Measurements from ENCODE around the gene CDK5R2.

CDK5R2 gene

DNA sequence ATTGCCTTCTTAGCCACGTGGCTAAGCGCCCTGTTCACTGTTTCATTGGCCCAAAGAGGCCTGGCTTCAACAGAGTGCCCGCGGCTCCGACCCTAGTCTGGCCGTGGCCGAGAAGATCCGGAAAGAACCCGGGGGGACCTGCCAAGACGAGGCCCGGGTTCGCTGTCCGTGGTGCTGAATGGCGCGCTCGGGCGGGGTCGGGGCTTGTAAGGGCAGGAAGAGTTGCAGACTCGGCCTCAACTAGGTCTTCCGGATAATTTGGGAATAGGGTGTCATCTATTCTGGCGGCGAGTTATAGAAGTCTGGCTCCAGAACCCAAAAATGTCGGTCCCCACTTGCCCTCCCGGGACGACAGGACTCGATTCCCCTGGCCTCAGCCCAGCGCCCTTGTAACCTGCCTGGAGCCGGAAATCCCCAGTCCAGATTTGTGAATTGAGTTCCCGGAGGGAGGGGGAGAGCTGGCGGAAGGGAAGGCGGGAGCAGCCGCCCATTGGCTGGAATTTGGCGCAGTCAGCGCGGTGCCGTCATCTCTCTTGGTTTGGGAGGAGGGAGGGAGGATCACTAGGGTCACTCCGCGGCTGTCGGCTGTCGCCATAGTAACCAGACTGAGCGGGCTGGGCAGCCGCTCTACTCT, 3.5 kb downstream of the CDK5R2 start:
- FAIRE-seq = no peak

DNA sequence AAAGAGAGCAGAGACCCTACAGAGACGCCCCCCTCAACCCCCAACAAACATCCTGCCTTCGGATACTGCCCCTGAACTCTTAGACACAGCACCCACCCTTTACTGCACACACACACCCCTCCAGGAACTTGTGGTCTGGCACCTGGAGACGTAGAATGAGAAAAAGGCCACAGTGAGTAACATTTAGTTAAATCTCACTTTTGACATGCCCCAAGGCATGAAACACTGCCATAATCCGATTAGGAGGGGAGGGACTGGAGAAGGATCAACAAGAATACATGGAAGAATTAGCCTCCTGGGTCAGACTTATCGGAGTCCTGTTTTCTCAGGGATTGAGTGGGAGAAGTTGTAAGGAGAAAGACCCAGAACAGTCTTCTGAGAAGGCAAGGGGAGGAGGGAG, 4.1 kb downstream of the CDK5R2 start:
- no peak for FAIRE-seq

DNA sequence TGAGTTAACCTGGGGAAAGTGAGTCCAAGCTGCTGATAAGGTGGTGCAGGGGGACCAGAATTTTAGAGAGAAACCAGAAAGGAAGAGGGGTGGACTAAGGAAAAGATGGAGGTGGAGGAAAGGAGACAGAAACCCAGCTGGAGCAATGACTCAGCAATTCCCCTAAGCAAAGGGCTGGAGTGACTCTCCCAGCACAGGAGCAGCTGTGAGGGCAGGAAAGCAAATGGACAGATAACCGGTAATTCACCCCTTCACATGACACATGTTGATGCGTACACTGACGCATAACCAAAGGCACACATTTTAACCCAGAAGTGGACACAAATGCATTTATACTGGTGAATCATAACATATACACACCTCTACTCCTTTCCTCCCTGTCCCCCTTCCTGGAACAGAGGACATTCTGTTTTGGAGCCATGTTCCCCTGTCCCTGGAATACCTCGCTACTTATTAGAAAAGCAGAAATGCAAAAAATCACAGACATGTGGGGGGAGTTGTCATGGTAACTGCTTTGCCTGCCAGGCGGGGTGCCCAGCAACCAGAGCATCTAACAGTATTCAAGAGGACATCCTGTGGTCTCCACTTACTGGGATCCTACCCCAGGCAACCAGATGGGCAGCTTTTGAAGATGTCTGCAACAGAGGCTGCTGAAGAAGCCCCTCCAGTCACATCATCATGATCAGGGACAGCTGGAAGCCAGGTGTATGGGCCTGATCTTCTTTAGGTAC, 4.7 kb downstream of the CDK5R2 start:
- no peak for FAIRE-seq

DNA sequence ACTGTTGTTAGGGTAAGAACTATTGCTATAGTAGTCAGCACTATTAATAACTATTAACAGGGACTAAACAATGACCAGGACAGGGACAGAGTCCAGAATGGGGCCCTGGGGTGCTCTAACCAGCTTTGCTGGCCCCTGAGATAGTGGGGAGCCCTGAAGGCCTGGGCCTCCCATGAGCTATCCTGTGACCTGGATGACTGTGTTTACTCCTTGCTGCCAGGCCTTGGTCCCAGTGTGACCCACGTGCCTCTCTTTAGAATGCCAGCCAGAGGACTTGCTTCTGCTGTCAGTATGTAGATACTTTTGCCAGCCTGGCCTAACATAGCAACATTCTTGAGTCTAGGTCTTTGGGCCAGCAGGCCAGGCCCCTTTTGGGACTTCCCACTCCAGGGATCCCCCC, 11.4 kb downstream of the CDK5R2 start:
- no peak for FAIRE-seq

DNA sequence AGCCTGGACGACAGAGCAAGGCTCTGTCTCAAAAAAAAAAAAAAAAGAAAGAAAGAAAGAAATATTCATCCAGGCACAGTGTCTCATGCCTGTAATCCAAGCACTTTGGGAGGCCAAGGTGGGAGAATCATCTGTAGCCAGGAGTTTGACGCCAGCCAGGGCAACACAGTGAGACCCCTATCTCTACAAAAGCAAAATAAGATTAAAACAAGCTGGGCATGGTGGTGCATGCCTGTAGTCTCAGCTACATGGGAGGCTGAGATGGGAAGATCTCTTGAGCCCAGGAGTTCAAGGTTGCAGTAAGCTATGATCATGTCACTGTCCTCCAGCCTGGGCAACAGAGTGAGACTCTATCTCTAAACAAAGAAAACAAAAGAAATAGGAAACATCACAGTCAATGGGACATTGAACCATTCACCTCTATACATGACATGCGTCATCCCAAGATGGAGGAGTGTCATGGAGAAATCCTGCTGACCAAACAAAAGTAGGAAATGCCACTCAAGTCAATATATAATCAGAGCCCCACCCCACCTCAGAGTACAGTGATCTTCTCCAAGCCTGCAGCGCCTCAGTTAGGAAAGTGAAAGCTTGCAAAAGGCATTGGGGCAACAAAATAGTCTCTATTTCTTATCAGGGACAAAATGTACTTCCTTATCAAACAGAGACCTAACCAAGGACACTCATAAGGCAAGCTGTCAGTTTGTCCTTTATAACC, 15.8 kb downstream of the CDK5R2 start:
- no peak for FAIRE-seq

DNA sequence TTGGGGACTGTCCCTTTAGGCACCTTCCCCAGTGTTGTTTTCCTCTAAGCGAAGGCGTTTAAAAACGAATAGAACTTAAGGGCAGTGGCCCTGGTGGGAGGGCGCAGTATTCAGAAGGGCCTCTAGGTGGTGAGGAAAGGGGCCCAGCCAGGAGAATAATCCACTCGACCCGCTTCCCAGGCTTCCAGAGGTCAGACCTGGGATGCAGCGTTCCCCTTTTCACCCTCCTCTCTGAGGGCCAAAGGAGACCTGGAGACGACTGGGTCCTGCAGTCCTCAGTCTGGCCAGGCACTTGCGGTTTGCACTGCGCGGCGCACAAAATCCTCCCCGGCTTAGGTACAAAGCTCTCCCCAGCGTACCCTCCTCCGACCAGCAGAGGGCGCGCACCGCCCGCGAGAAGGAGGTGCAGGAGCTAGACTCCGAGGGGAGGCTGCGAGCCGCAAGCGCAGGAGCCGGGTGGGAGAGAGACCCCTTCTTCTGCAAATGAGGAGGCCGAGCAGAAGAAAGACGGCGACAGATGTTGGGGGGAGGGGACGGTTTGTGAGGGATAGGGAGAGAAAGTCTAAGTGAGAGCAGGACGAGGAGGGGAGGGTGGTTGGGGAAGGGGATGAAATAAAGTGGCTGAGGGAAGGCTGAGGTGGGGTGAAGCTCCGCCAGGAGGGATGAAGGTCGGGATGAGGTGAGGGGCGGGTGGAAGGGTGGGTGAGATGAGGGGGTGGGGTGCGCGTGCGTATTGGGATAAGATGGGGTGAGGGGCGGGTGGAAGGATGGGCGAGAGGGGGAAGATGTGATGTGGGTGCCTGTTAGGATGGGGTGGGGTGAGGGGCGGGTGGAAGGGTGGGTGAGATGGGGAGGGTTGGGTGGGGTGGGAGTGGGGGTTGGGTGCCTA, 20.6 kb downstream of the CDK5R2 start:
- FAIRE-seq = no peak

DNA sequence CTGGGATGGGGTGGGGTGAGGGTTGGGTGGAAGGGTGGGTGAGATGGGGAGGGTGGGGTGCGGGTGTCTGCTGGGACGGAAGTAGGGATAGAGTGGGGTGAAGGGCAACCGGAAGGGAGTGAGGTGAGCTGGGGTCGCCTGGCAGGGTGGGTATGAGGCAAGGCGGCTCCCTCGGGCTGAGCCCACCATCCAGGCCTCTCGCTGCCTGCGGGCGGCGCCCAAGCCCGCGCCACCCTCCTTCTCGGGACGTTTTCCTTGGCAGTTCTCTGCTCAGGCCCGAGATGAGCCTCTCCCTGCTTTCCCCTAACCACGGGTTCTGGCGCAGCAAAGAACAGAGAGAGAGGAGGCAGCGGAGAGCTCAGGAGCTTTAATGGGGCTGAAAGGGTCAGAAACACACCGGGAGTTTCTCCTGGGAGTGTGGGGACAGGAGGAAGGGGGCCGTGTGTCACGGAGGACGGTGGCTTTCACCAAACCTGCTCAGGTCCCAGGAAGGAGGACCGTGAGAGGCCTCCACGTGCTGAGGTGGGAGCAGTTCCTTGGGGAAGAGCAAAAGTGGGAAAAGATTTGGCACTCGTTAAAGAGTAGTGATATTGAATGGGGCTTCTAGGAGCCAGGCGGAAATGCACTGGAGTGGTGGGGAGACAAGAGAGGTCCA, 21.4 kb downstream of the CDK5R2 start:
- FAIRE-seq = no peak

DNA sequence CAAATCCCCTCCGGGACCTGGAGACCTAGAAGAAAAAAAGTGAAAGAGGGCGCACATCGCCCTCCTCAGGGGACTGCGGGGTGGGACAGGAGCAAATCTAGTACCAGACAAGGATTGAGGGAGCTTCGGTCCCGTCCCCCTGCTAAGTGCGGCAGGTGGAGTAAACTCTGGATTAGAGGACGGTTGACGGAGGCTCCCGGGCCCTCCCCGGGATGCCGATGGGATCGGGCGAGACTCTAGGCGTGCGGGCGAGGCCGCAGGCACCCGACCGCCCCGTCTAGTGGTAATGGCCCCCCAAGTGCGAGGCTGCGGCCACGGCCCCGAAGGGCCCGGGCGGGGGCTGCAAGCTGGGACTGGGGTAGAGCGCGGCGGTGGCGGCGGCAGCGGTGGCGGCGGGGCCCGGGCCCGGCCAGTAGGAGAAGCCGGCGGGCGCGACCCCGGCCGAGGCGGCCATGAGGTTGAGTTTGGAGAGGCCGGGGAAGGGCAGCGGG, 22.0 kb downstream of the CDK5R2 start:
- no peak for FAIRE-seq

DNA sequence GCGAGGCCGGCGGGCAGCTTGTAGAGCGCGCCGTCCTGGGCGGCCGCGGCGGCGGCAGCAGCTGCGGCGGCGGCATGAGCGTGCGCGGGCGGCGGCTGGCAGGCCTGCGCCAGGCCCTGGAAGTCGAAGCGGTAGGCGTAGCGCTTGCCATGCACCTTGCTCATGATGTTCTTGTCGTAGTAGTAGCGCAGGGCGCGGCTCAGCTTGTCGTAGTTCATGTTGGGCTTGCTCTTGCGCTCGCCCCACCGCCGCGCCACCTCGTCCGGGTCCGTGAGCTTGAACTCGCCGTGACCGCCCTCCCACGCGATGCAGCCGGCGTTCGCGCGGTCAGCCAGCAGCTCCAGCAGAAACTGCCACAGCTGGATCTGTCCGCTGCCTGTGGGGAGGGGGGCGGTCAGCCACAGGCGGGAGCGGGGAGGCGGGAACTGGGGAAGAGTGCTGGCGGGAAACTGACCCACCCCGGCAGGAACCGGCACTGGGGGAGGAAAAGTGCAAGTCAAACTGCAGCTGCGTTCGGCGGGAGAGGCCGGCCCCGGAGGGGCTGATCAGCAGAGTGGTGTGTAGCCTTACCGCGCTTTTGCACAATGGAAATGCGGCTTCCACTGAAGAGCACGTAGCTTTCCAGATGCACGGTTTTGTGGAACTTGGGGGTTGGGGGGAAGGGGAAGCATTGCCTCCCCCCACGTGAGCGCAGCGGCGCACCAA, 22.6 kb downstream of the CDK5R2 start:
- FAIRE-seq = no peak

DNA sequence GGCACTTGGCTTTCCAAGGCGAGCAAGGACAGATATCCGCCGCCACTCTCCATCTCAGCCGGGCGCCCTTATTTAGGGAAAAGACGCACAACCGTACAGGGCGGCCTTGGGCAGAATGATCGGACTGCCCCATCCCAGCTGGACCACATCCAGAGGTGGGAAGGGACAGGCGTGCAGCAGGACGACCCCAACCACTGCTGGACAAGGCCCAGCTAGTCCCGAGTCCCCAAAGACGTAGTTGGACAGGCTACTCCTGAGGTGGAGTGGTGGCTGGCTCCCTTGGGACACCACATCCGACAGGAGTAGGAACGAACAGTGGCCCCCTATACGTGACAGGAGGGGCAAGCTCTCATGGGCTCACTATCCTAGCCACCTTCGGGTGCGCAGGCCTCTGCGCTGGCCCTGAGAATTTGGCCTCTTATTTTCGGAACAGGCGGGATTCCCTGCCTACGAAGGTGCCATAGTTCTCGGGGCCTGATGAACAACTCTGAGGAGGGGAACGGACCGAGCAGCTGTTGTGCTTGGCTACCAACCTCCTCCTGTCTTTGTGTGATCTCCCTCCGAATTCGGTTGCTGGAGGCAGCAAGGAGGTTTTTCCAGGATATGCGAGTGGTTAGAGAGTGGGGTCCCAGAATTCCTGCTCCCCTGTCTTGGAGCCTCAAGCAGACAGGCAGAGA, 23.3 kb downstream of the CDK5R2 start:
- no peak for FAIRE-seq

DNA sequence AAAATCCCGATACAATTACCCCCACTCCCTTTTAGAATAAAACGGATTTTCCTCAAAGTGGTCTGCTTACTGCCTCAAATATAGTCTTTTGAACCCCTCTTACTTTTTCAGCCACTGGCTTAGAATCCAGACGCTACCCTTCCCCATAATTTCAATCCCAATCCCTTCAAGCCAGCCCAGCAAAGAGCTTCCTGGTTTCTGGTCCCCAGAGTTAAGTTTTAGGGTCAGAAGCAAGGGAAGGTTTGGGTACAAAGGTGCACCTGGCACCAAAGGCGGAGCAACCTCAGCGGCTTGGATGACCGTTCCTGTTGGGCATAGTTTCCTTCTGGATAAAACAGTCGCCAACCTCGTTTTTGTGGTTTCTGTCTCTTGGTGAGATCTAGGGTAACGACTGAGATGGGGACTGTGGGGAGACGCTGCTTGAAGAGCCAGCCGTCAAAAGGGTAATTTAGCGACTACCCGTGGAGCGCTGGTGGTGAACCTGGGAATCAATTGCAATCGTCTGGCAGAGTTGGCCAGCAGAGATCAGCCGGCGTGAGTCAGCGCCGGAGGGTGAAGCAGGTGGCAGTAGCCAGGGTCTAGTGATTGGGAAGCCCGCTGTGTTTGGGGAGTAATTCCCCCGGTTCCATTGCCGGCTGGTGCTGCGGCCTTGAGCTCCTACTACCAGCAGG, 23.9 kb downstream of the CDK5R2 start:
- FAIRE-seq = no peak

DNA sequence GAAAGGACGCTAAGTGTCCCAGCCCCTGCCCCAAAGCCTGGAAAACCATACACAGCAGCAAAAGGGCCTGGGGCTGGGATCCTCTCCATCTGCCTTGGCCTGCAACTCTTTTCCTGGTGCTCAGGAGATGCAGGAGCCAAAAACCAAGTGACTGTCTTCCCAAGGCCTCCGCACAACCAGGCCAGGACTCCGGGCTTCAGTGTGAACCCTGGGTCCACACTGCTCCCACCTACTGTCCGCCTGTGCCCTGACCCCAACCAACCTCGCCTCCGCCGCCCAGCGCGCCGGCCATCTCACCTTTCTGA, 24.4 kb downstream of the CDK5R2 start:
- FAIRE-seq = no peak

DNA sequence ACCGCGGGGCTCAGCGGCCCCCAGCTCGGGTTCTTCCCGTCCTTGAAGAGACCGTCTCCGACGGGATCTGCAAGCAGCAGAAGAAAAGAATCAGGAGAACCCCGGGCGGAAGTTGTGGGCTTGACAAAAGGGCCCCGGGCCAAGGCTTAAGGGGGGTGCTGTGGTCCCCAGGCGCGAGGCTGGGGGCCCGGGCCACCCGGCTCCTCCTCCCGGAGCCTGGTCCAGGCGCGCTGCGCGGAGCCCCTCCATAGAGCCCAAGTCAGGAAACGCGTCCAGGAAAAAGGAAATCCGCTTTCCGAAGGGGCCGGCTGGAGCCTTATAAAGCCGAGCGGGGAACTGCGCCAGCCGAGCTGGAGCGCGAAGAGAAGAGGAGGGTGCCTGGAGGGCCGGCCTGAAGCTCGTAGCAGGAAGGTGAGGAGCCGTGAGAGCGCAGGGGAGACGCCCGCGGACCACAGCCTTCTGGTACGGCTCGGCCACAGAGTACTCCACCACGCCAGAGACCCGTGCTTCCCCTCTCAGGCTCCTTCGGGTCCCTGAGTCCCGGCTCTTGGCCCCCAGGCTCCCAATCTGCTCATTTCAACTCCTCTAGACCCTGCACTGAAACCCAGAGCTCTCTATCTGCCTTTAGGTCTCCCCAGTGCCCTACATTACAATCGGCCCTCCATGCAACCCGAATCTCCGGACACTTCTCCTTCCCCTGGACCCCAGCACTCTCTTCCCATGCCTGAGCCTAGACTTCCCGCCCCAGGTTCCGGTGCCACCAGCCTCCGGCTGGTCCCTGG, 25.0 kb downstream of the CDK5R2 start:
- FAIRE-seq = no peak

DNA sequence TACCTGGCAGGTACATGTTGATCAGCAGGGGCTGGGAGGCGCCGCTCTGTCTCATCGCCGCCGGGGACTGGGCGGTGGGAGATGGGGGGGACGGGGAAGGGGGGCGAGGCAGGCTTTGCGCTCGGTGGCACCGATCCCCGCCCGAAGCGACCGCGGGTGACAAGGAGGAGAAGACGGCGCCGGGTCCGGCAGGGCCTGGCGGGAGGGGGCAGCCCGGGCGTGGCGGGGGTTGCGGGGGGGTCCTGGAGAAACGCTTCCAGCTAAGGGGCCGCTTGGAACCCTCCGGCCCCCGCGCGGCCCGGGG, 25.5 kb downstream of the CDK5R2 start, which contains the start of gene FEV:
TSS of gene FEV (minus strand) at position 164 of the 304 bp plus-strand sequence. CDS start at position 55, 109 bp downstream.
- FAIRE-seq = no peak

DNA sequence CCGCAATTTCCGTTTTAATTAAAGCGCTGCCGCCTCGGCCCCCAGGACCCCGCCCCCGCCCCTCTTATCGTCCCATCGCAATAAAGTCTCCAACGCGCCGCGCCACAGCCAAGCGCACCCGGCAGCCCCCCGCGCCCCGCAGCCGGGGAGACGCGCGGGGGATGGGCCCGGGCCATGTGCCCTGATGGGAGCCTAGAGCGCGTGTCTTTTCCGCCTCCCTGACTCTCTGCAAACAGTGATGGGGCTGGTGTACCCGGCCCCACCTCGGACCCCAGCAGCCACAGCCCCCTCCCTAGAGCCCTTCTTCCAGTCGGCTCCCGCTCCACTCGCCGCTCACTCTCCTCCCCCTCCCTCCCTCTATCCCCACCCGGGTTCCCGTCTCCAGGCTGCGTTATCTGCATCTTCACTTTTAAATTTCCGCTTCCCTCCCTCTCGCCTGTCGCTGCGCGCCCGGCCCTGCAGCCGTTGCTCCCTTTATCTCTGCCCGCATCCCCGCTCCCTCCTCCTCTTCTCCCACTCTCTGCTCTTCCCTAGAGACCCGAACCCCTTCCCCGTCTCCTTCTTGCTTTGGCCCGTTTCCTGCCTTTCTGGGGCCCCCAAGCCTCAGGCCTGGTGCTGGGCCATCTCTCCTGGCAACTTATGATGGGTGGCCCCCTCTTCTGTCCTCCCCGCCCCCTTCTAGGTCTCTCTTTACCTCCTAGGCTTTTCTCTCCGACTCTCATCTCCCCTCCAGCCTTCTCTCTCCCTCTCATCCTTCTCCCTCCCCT, 26.0 kb downstream of the CDK5R2 start:
- no peak for FAIRE-seq

DNA sequence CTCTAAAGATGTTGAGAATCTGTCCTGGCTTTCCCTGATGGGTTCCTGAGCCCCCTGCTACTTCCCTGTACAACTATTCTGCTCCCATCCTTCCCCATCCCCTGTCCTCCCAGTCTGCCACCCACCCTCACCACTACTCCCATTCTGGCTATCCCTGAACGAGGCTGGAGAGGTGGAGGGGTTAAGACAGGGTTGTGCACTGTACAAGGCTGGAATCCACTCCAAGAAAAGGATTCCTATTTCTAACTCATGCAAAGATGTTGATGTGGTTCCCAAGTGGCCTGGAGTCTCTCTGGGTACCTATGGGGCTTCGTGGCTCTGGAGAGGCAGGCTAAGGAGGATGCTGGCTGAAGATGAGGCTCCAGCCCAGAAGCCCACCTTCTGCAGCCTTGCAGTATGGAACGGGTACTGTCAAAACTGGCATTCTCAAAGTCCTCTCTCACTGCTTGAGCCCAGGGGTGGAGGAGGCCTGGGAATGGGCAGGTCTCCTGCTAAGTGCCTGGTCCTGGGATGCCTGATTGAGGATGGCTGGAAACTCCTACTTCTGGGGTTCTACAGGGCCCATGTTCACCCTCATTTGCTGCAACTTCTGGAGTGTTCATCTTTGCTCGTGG, 26.8 kb downstream of the CDK5R2 start:
- no peak for FAIRE-seq

DNA sequence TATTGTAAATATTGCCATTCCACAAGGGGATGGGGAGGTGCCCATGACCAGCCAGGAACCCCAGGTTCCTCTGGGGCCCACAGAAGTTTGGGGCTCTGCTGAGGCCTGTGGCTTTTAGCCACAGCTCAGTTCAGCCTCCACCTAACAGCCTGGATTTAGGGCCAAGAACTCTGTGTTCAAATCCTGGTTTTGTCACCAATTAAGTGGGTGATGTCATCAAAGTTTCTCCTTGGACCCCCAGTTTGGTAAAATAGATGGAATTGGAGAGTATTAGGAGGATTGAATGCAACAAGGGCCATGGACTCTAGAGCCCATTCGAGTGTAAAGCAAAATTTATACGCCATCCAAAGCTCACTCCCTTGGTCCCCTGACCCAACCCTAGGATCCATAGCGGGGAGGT, 28.7 kb downstream of the CDK5R2 start:
- no peak for FAIRE-seq

DNA sequence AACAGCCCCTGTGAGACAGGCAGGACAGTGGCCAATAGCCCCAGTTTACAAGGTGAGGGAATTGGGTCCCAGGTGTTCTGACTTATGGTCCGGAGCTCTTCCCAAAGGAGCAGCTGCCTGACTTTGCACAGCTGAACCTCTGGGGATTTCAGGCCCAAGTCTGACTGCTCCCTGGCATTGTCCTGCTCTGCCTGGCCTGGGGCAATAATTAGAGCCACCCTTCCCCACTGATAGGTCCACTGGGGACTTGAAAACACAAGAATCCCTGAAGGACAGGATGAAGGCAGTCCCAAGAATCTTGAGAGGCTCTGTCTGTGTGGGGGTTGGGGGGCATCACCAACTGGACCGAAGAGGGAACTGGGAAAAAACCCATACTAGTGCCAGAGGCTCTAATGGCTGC, 29.2 kb downstream of the CDK5R2 start:
- FAIRE-seq = no peak

DNA sequence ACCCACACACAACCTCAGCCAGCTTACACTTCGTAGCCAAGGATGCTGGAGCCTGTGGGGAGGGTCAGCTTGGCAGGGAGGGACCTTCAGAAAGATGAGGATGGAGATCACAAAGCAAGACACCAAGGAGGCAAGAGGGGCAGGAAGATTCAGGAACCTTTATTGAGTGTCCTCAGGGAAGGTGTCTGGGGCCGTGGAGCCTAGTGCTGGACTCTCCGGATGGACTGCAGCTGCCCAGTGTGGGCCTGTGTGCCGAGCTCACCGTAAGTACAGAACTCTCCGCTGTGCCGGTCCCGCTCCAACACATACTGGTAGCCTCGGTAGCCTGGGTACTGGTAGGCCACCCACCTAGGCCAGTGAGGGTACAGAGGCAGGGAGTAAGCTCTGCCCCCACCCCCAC, 30.6 kb downstream of the CDK5R2 start:
- FAIRE-seq = no peak
